SK-N-SH (cell line): ENCODE data around the gene PIK3R2. TPM values are rescaled to one million over a fixed set of nuclear protein-coding genes. Genes with fewer than 3 reads are reported as not detected.

Experiments used
- CTCF ChIA-PET: fragments of 300-600, 350-600 bp; formaldehyde crosslinking; extraction: SDS; loops from one replicate; lab custom pipeline; 2021; lab: Yijun Ruan, JAX
- POLR2A ChIA-PET: fragments of 350-600 bp; sonication (Branson Sonifier 250); formaldehyde crosslinking; extraction: SDS; loops from one replicate; lab custom pipeline; 2020; ENCODE audit warnings: antibody characterized with exemption, inconsistent platforms; lab: Yijun Ruan, JAX
- DNase-seq: peaks from one replicate; pipeline ENCODE4 v3.0.0; 2012
- H2AFZ ChIP-seq: fragments of 200-600 bp; sonication (generic); 2 replicates; pipeline ENCODE4 v1.8.1; 2016; ENCODE audit warnings: antibody characterized with exemption, mild to moderate bottlenecking, low read depth
- H3F3A ChIP-seq: fragments of 200-600 bp; sonication (generic); replicated peaks from 2 replicates; pipeline ENCODE3; 2016; ENCODE audit warnings: antibody characterized with exemption, mild to moderate bottlenecking; ENCODE audit not compliant: insufficient read depth
- H3K27ac ChIP-seq, 2 experiments: fragments of 200-500 bp in 1 of 2; fragments of 200-600 bp in 1 of 2; sonication (Bioruptor generic) in 1 of 2; sonication (generic), shearing (Covaris generic) in 1 of 2; 2 replicates each; pipeline versions ENCODE4 v1.5.1 to v1.6.1; 2014 to 2016; ENCODE audit warnings: low read depth in 2 of 2, inconsistent platforms in 1 of 2, low read length in 1 of 2, mild to moderate bottlenecking in 1 of 2, mixed read lengths in 1 of 2
- H3K27me3 ChIP-seq: fragments of 200-600 bp; sonication (generic), shearing (Covaris generic); 2 replicates; pipeline ENCODE4 v1.6.1; 2016; ENCODE audit warnings: mixed run types; ENCODE audit not compliant: insufficient read depth
- H3K36me3 ChIP-seq, 2 experiments: fragments of 200-500 bp in 1 of 2; fragments of 200-600 bp in 1 of 2; sonication (Bioruptor generic) in 1 of 2; sonication (generic) in 1 of 2; replicated peaks in 1 of 2; 2 replicates each; pipeline versions ENCODE3 to v1.5.1; 2014 to 2016; ENCODE audit warnings: low read length in 1 of 2, mild to moderate bottlenecking in 1 of 2; ENCODE audit not compliant: insufficient read depth in 2 of 2, control insufficient read depth in 1 of 2
- H3K4me1 ChIP-seq, 2 experiments: fragments of 200-500 bp in 1 of 2; fragments of 200-600 bp in 1 of 2; sonication (Bioruptor generic) in 1 of 2; sonication (generic), shearing (Covaris generic) in 1 of 2; 2 replicates each; pipeline versions ENCODE4 v1.5.1 to v1.6.1; 2014 to 2016; ENCODE audit warnings: low read depth in 1 of 2, low read length in 1 of 2, mixed run types in 1 of 2; ENCODE audit not compliant: insufficient read depth in 2 of 2, control insufficient read depth in 1 of 2
- H3K4me2 ChIP-seq: fragments of 200-600 bp; sonication (generic), shearing (Covaris generic); 2 replicates; pipeline ENCODE4 v1.6.1; 2017; ENCODE audit warnings: mixed run types
- H3K4me3 ChIP-seq, 2 experiments: fragments of 200-500 bp in 1 of 2; fragments of 200-600 bp in 1 of 2; sonication (Bioruptor generic) in 1 of 2; sonication (generic), shearing (Covaris generic) in 1 of 2; 2 replicates each; pipeline versions ENCODE4 v1.5.1 to v1.8.1; 2014 to 2016; ENCODE audit warnings: low read depth in 2 of 2, inconsistent platforms in 1 of 2, low read length in 1 of 2, mild to moderate bottlenecking in 1 of 2, mixed read lengths in 1 of 2, moderate library complexity in 1 of 2
- H3K79me2 ChIP-seq: fragments of 200-600 bp; sonication (generic); 2 replicates; pipeline ENCODE4 v1.8.1; 2017; ENCODE audit warnings: mild to moderate bottlenecking; ENCODE audit not compliant: insufficient read depth
- H3K9ac ChIP-seq: fragments of 200-600 bp; sonication (generic); 2 replicates; pipeline ENCODE4 v1.6.1; 2017; ENCODE audit warnings: mixed run types
- H3K9me2 ChIP-seq: fragments of 200-600 bp; sonication (generic); 2 replicates; pipeline ENCODE4 v1.6.1; 2017; ENCODE audit warnings: mixed run types
- H3K9me3 ChIP-seq: fragments of 200-600 bp; sonication (generic); 2 replicates; pipeline ENCODE4 v1.6.1; 2017; ENCODE audit warnings: mixed run types, mild to moderate bottlenecking, moderate library complexity
- H4K20me1 ChIP-seq: fragments of 200-600 bp; sonication (generic); 2 replicates; pipeline ENCODE4 v1.6.1; 2017; ENCODE audit warnings: mild to moderate bottlenecking, mixed run types; ENCODE audit not compliant: insufficient read depth
- CHD2 ChIP-seq: fragments of 150-350 bp; IDR thresholded peaks from 2 replicates; pipeline ENCODE4 v1.6.1; 2018; ENCODE audit warnings: low read length; ENCODE audit not compliant: partially characterized antibody
- CTCF ChIP-seq: fragments of 200-600 bp; sonication (generic); IDR thresholded peaks from 2 replicates; pipeline ENCODE4 v1.6.1; 2017; ENCODE audit warnings: antibody characterized with exemption, mild to moderate bottlenecking, moderate library complexity
- ELF1 ChIP-seq: IDR thresholded peaks from 2 replicates; pipeline ENCODE4 v1.4.0; 2012
- FOSL2 ChIP-seq: IDR thresholded peaks from 2 replicates; pipeline ENCODE4 v1.4.0; 2012; ENCODE audit warnings: low read depth, mild to moderate bottlenecking, moderate library complexity, borderline replicate concordance
- GABPA ChIP-seq: IDR thresholded peaks from 2 replicates; pipeline ENCODE4 v1.4.0; 2012; ENCODE audit warnings: low read depth, mild to moderate bottlenecking
- JUND ChIP-seq: IDR thresholded peaks from 2 replicates; pipeline ENCODE4 v1.4.0; 2012
- MEF2A ChIP-seq: IDR thresholded peaks from 2 replicates; pipeline ENCODE4 v1.4.0; 2012; ENCODE audit warnings: low read depth, borderline replicate concordance
- NFIC ChIP-seq: IDR thresholded peaks from 2 replicates; pipeline ENCODE4 v1.4.0; 2012; ENCODE audit warnings: borderline replicate concordance
- POLR2AphosphoS5 ChIP-seq: IDR thresholded peaks from 2 replicates; pipeline ENCODE4 v1.6.1; 2012; ENCODE audit warnings: low read depth, low read length
- RAD21 ChIP-seq: IDR thresholded peaks from 2 replicates; pipeline ENCODE4 v1.6.1; 2012; ENCODE audit warnings: mild to moderate bottlenecking, low read length
- RCOR1 ChIP-seq: fragments of 150-350 bp; IDR thresholded peaks from 2 replicates; pipeline ENCODE4 v1.6.1; 2017; ENCODE audit warnings: antibody characterized with exemption, low read length
- RFX5 ChIP-seq: IDR thresholded peaks from 2 replicates; pipeline ENCODE4 v1.6.1; 2012; ENCODE audit warnings: mild to moderate bottlenecking, improper control_type of control experiment, low read length
- RXRA ChIP-seq: IDR thresholded peaks from 2 replicates; pipeline ENCODE4 v1.4.0; 2012; ENCODE audit warnings: low read depth, mild to moderate bottlenecking, borderline replicate concordance
- SIN3A ChIP-seq: IDR thresholded peaks from 2 replicates; pipeline ENCODE4 v1.6.1; 2012; ENCODE audit warnings: low read depth, mild to moderate bottlenecking, low read length, moderate library complexity, borderline replicate concordance
- TAF1 ChIP-seq: IDR thresholded peaks from 2 replicates; pipeline ENCODE4 v1.6.1; 2012; ENCODE audit warnings: low read depth, mild to moderate bottlenecking, low read length, moderate library complexity, borderline replicate concordance
- USF2 ChIP-seq: fragments of 150-350 bp; IDR thresholded peaks from 2 replicates; pipeline ENCODE4 v1.6.1; 2017; ENCODE audit warnings: antibody characterized with exemption, low read length, low read depth, borderline replicate concordance
- YY1 ChIP-seq: IDR thresholded peaks from 2 replicates; pipeline ENCODE4 v1.4.0; 2012; ENCODE audit warnings: low read depth, mild to moderate bottlenecking
- ZBTB33 ChIP-seq: IDR thresholded peaks from 2 replicates; pipeline ENCODE4 v1.4.0; 2012; ENCODE audit warnings: low read depth, borderline replicate concordance
- WGBS: methylation state at CpG from one replicate; pipeline ENCODE4 v1.1.6; 2017; ENCODE audit warnings: low lambda C conversion rate; 5-methylcytosine and 5-hydroxymethylcytosine counted together
- polyA plus RNA-seq, 3 experiments: library from polyadenylated mRNA; depleted of rRNA; stranded (reverse); fragments of >200 nt; gene quantifications; 2 replicates each; pipeline ENCODE4 v1.2.3, GENCODE V29; 2012
- TF ChIP-seq, protein P1 (sequence below): IDR thresholded peaks from 2 replicates; pipeline ENCODE4 v1.4.0; 2012; ENCODE audit warnings: low read depth
- TF ChIP-seq, protein P2 (sequence below): IDR thresholded peaks from 2 replicates; pipeline ENCODE4; 2012
- TF ChIP-seq, protein P3 (sequence below): IDR thresholded peaks from 2 replicates; pipeline ENCODE4 v1.4.0; 2012; ENCODE audit warnings: low read depth, borderline replicate concordance

The PIK3R2 gene
- polyA plus RNA-seq, 1 of the 3 experiments (the other 2 are of a cell fraction) = 36.6 TPM

GRCh38 chr19:18123819-18124218, 29.1 kb upstream of the PIK3R2 start:
- no peaks in the 10 kb centered on the region for H3K79me2 ChIP-seq
- H3K9me3 ChIP-seq = no peaks in the 10 kb centered on the region
- H3K27ac ChIP-seq = no peak overlapping the region
- ChIA-PET CTCF (interaction anchor here (1.3 to 1.5 kb wide), 2 partner anchors 13 to 117 kb away, joined by 3 to 4 read pairs; no protein-coding TSS in a partner anchor), POLR2A (no interaction called here)
- no peaks in the 10 kb centered on the region for H3F3A ChIP-seq
- no peaks in the 10 kb centered on the region for H3K9me2 ChIP-seq
- no peak overlapping the region for H2AFZ ChIP-seq
- 87% methylated on average over 25 of the region's 26 CpGs for WGBS
- peaks cover 2 to 15% of the 10 kb centered on the region in 2 experiments for H3K36me3 ChIP-seq
- TF ChIP-seq, protein P1, sequence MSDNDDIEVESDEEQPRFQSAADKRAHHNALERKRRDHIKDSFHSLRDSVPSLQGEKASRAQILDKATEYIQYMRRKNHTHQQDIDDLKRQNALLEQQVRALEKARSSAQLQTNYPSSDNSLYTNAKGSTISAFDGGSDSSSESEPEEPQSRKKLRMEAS = no peak
- TF ChIP-seq MEF2A (no peak), SIN3A (no peak), POLR2AphosphoS5 (no peak), YY1 (no peak), TAF1 (no peak), RAD21 (no peak), RCOR1 (no peak), CHD2 (no peak), GABPA (no peak), FOSL2 (no peak), USF2 (no peak)
- TF ChIP-seq, protein P2, sequence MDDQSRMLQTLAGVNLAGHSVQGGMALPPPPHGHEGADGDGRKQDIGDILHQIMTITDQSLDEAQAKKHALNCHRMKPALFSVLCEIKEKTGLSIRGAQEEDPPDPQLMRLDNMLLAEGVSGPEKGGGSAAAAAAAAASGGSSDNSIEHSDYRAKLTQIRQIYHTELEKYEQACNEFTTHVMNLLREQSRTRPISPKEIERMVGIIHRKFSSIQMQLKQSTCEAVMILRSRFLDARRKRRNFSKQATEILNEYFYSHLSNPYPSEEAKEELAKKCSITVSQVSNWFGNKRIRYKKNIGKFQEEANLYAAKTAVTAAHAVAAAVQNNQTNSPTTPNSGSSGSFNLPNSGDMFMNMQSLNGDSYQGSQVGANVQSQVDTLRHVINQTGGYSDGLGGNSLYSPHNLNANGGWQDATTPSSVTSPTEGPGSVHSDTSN = no peak
- H3K4me1 ChIP-seq = peaks cover 0 to 1% of the 10 kb centered on the region in 2 experiments; a peak in 1 of 4 replicates
- H4K20me1 ChIP-seq = no peaks in the 10 kb centered on the region
- no peak overlapping the region for H3K4me3 ChIP-seq
- H3K4me2 ChIP-seq = no peak overlapping the region
- H3K27me3 ChIP-seq = no peaks in the 10 kb centered on the region
- peak; percentile 17 for DNase-seq
- no peak overlapping the region for H3K9ac ChIP-seq

DNA sequence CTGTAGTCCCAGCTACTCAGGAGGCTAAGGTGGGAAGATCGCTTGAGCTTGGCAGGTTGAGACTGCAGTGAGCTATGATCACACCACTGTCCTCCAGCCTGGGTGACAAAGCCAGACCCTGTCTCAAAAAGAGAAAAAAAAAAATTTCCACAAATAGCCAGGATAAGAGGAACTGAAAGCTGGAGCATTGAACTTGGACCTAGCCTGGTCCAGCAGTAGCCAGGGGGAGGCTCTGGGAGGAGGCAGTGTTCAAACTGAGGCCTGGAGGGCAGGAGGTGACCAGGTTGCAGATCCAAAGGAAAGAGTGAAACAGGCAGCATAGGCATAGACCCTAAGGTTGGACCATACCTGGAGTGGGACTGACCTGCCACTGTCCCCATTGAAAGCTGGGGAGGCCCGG, 26.9 kb upstream of the PIK3R2 start:
- no peak overlapping the region for H3K9ac ChIP-seq
- no peaks in the 10 kb centered on the region for H3F3A ChIP-seq
- POLR2A ChIA-PET = no interaction called here
- CTCF ChIA-PET = interaction anchor here (1.2 kb wide), 1 partner anchor 13 kb away, joined by 3 read pairs; no protein-coding TSS in a partner anchor
- no peaks in the 10 kb centered on the region for H4K20me1 ChIP-seq
- H3K27me3 ChIP-seq = no peaks in the 10 kb centered on the region
- H3K9me2 ChIP-seq = no peaks in the 10 kb centered on the region
- no peaks in the 10 kb centered on the region for H3K4me1 ChIP-seq
- no peak overlapping the region for H3K27ac ChIP-seq
- WGBS = 93% methylated on average over 2 of the region's 2 CpGs
- H3K36me3 ChIP-seq = peaks cover 7 to 22% of the 10 kb centered on the region in 2 experiments
- DNase-seq = no peak
- H2AFZ ChIP-seq = no peak overlapping the region
- H3K4me2 ChIP-seq = no peak overlapping the region
- H3K9me3 ChIP-seq = no peaks in the 10 kb centered on the region
- no peak overlapping the region for H3K4me3 ChIP-seq
- TF ChIP-seq ZBTB33 (no peak), FOSL2 (no peak), ELF1 (no peak), JUND (no peak), POLR2AphosphoS5 (no peak), SIN3A (no peak), NFIC (no peak), RFX5 (no peak), MEF2A (no peak), CTCF (no peak), RXRA (no peak)
- TF ChIP-seq, protein P3, sequence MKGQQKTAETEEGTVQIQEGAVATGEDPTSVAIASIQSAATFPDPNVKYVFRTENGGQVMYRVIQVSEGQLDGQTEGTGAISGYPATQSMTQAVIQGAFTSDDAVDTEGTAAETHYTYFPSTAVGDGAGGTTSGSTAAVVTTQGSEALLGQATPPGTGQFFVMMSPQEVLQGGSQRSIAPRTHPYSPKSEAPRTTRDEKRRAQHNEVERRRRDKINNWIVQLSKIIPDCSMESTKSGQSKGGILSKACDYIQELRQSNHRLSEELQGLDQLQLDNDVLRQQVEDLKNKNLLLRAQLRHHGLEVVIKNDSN = no peak
- TF ChIP-seq, protein P1 = no peak
- no peaks in the 10 kb centered on the region for H3K79me2 ChIP-seq
